GM12878 (cell line): Measurements from ENCODE around the gene DNAJC6. TPM values are rescaled to one million over a fixed set of nuclear protein-coding genes. Genes with fewer than 3 reads are reported as not detected.

Experiments
- ESRRA ChIP-seq: IDR thresholded peaks from 2 replicates; pipeline ENCODE4 v1.6.1; 2012; ENCODE audit warnings: mild to moderate bottlenecking, low read length, improper control_type of control experiment
- FOS ChIP-seq: IDR thresholded peaks from 3 replicates; pipeline ENCODE4 v1.6.1; 2011; ENCODE audit warnings: borderline replicate concordance; ENCODE audit not compliant: insufficient read length; ENCODE audit errors: extremely low read depth
- YY1 ChIP-seq: IDR thresholded peaks from 2 replicates; pipeline ENCODE4 v1.6.1; 2011; ENCODE audit warnings: low read depth, mild to moderate bottlenecking, low read length
- ZBTB40 ChIP-seq: fragments of 450-650 bp; IDR thresholded peaks from 2 replicates; pipeline ENCODE4 v1.6.1; 2016; ENCODE audit warnings: mild to moderate bottlenecking, moderate library complexity, borderline replicate concordance
- polyA plus RNA-seq, 11 experiments: library from polyadenylated mRNA; depleted of rRNA in 4 of 11; unstranded in 6 of 11; stranded (reverse) in 5 of 11; fragments of >200 nt; fragmentation: Nextera tagmentation in 4 of 11; fragmentation: Illumina TruSeq in 1 of 11; extraction: Ambion mirVana in 4 of 11; extraction: Trizol in 1 of 11; gene quantifications; 1 replicate in 1 of 11; 2 replicates in 10 of 11; pipeline versions ENCODE4 v1.2.1 to v1.2.3, GENCODE V29; 2011 to 2016; ENCODE audit warnings: inconsistent platforms in 2 of 11, missing spikeins in 2 of 11, low read depth in 1 of 11
- total RNA-seq, 4 experiments: library from RNA; depleted of rRNA in 3 of 4; stranded (reverse); fragments of >200 nt in 3 of 4; fragmentation: Illumina TruSeq in 1 of 4; extraction: Trizol in 1 of 4; gene quantifications; 2 replicates each; pipeline versions ENCODE4 v1.2.1 to v1.2.3, GENCODE V29; 2013 to 2021

Gene DNAJC6
- total and polyA plus RNA-seq, 10 of the 15 experiments (the other 5 are each of a cell fraction or from before 2014, with no cell fraction given): 0.08 to 4.3 (median 2.7) TPM

- TF ChIP-seq FOS: no peak
- no peak for TF ChIP-seq ZBTB40
- TF ChIP-seq ESRRA: no peak
- TF ChIP-seq YY1: no peak
Measured at GRCh38 chr1:65419681-65420589, 110.6 kb downstream of the DNAJC6 start (continued).
